Astrocyte of the cerebellum (primary cell): ENCODE measurements around the gene SEC61B.
"Not testable (repeated sequence)": the region's sequence is repeated elsewhere in the genome, so short reads cannot be mapped to it uniquely, and the experiment has no call there.

Experiments used
- DNase-seq: peaks from one replicate; pipeline ENCODE4 v3.0.0-alpha.2; 2011; ENCODE audit warnings: low read depth
- H3K4me3 ChIP-seq: 2 replicates; pipeline ENCODE4 v1.5.1; 2011; ENCODE audit warnings: mild to moderate bottlenecking, low read depth, low read length, moderate library complexity
- in situ Hi-C: cut with HindIII; loops from 2 replicates; pipeline ENCODE4 v1.10.0; 2017; ENCODE audit warnings: low sequenced_read_pairs
- TF ChIP-seq, protein P1 (sequence below): IDR thresholded peaks from 2 replicates; pipeline ENCODE4 v1.5.1; 2012; ENCODE audit warnings: low read length, low read depth, moderate library complexity, mild to moderate bottlenecking; ENCODE audit errors: missing control alignments

The SEC61B gene

DNA sequence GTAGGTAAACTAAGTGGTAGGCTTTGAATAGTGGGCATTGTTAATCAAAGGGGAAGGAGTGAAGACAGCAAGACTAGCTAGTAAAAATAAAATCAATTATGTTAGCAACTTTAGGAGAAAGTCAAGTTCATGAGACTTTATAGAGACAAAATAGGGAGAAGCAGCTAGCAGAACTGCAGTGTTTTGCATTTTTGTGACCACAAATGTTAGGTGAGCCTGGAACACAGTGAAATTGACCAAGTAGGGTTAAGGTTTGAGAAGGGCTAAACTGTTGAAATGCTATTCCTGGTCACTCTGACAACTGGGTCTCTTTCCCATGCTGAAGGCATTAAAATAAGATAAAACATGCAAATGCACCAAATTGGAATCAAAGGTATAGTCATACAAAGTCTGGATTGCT, 13.0 kb downstream of the SEC61B start:
- TF ChIP-seq, protein P1, sequence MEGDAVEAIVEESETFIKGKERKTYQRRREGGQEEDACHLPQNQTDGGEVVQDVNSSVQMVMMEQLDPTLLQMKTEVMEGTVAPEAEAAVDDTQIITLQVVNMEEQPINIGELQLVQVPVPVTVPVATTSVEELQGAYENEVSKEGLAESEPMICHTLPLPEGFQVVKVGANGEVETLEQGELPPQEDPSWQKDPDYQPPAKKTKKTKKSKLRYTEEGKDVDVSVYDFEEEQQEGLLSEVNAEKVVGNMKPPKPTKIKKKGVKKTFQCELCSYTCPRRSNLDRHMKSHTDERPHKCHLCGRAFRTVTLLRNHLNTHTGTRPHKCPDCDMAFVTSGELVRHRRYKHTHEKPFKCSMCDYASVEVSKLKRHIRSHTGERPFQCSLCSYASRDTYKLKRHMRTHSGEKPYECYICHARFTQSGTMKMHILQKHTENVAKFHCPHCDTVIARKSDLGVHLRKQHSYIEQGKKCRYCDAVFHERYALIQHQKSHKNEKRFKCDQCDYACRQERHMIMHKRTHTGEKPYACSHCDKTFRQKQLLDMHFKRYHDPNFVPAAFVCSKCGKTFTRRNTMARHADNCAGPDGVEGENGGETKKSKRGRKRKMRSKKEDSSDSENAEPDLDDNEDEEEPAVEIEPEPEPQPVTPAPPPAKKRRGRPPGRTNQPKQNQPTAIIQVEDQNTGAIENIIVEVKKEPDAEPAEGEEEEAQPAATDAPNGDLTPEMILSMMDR: no peak
- no peak for DNase-seq
- in situ Hi-C loops: no loop called here

GRCh38 chr9:99235926-99236634, 14.0 kb downstream of the SEC61B start:
- in situ Hi-C loops: no loop called here
- DNase-seq: no peak
- TF ChIP-seq, protein P1: no peak
- H3K4me3 ChIP-seq: no peak overlapping the region

More for the DNA sequence above, 13.0 kb downstream of the SEC61B start:
- no peak overlapping the region for H3K4me3 ChIP-seq

GRCh38 chr9:99237356-99237755, 15.3 kb downstream of the SEC61B start:
- no peak for DNase-seq
- TF ChIP-seq, protein P1: no peak
- in situ Hi-C loops: no loop called here
- H3K4me3 ChIP-seq: no peak overlapping the region

DNA sequence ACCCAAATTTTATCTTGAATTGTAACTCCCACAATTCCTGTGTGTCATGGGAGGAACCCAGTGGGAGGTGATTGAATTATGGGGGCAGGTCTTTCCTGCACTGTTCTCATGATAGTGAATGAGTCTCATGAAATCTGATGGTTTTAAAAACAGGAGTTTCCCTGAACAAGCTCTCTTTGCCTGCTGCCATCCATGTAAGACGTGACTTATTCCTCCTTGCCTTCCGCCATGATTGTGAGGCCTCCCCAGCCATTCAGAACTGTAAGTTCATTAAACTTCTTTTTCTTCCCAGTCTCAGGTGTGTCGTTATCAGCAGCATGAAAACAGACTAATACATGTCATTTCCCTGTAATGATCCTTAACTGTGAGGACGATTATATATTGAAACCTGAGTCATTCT, 15.8 kb downstream of the SEC61B start:
- H3K4me3 ChIP-seq, DNase-seq, in situ Hi-C loops: not testable (repeated sequence)

GRCh38 chr9:99238331-99238730, 16.2 kb downstream of the SEC61B start:
- H3K4me3 ChIP-seq: no peak overlapping the region
- no peak for DNase-seq
- in situ Hi-C loops: no loop called here
- TF ChIP-seq, protein P1: no peak

DNA sequence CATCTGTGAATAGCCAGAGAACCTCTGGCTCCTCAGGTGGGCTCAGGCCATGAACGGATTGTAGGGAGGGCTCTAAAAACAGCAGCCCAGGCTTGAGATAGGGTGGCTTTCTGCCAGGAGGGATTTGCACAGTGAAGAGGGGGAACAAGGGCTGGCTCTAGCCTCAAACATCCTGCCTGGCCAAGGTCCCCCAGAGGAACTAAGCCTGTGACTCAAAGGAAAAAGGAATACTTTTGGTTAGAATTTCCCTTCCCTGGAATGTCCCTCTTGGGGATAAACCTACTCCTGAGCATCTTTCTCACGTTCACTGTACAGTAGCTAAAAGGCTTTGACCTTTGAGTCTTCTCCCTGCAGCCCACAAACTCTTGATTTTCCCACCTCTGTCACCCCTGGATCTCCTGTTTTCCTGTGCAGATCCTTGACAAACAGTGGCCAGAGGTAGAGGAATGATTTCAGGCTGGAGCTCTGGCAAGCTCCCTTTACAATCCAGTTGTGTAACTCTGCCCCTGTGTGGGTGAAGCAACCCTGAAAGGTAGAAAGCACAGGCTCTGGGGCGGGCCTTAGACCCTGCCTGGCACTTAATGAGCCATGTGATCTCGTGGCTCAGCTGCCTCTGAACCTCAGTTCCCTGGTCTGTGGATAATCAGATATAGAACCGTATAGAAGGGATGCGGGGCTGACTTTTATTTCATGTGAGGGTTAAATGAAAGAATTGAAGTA, 17.4 kb downstream of the SEC61B start:
- in situ Hi-C loops: no loop called here
- no peak overlapping the region for H3K4me3 ChIP-seq
- no peak for DNase-seq
- TF ChIP-seq, protein P1: no peak

DNA sequence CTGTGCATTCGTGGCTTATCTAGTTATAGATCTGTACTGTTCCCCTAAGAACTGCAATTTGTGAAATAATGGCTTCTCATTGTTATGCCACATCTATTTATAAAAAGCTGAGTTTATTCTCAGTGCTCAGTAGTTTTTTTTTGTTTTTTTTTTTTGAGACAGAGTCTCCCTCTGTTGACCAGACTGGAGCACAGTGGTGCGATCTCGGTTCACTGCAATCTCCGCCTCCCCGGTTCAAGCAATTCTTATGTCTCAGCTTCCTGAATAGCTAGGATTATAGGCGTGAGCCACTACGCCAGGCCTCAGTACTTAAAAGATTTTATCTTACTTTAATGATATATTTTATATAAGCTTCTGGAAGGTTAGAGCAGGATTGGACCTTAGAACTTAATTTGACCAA, 19.0 kb downstream of the SEC61B start:
- DNase-seq: no peak
- TF ChIP-seq, protein P1: no peak
- in situ Hi-C loops: no loop called here
- H3K4me3 ChIP-seq: no peak overlapping the region
